Brain microvascular endothelial cell (primary cell): ENCODE results near the gene TAX1BP1.
"Not testable (repeated sequence)": the region's sequence is repeated elsewhere in the genome, so short reads cannot be mapped to it uniquely, and the experiment has no call there.

ENCODE experiments used
- DNase-seq: peaks from one replicate; pipeline ENCODE4 v3.0.0-alpha.2; 2020
- H3K27ac ChIP-seq: fragments of 250-450 bp; sonication (Bioruptor Pico); 2 replicates; pipeline ENCODE4 v1.5.1; 2020; ENCODE audit warnings: mild to moderate bottlenecking, moderate library complexity
- H3K27me3 ChIP-seq: fragments of 250-450 bp; sonication (Bioruptor Pico); replicated peaks from 2 replicates; pipeline ENCODE4 v1.5.1; 2020; ENCODE audit warnings: mild to moderate bottlenecking
- H3K36me3 ChIP-seq: fragments of 250-450 bp; sonication (Bioruptor Pico); replicated peaks from 2 replicates; pipeline ENCODE4 v1.5.1; 2020; ENCODE audit warnings: mild to moderate bottlenecking
- H3K4me3 ChIP-seq: 2 replicates; pipeline ENCODE4 v1.5.1; 2011; ENCODE audit warnings: low read depth, mild to moderate bottlenecking, control low read depth, low read length, moderate library complexity
- CTCF ChIP-seq: IDR thresholded peaks from 2 replicates; pipeline ENCODE4 v1.5.1; 2011; ENCODE audit warnings: low read depth, mild to moderate bottlenecking, moderate library complexity, low read length, control low read depth, inconsistent platforms; ENCODE audit errors: missing control alignments
- in situ Hi-C: cut with HindIII; loops from 2 replicates; pipeline ENCODE4 v1.10.0; 2017; ENCODE audit warnings: low sequenced_read_pairs, low pct_ligation_motif_present

TAX1BP1 gene

GRCh38 chr7:27739301-27739908, 557 bp upstream of the TAX1BP1 start:
- H3K27ac ChIP-seq, result peak overlapping the region; percentile 97
- H3K36me3 ChIP-seq, result no peaks in the 10 kb centered on the region
- no peaks in the 10 kb centered on the region for H3K27me3 ChIP-seq
- no peak for TF ChIP-seq CTCF
- no peak for DNase-seq
- in situ Hi-C loops, result no loop called here
- peak overlapping the region; percentile 100 for H3K4me3 ChIP-seq

GRCh38 chr7:27740449-27741086, 606 bp downstream of the TAX1BP1 start:
- no peak for TF ChIP-seq CTCF

GRCh38 chr7:27742091-27742710, 2.2 kb downstream of the TAX1BP1 start:
- in situ Hi-C loops, H3K27me3 ChIP-seq, H3K27ac ChIP-seq, DNase-seq, H3K4me3 ChIP-seq, H3K36me3 ChIP-seq: not testable (repeated sequence)

More at GRCh38 chr7:27740449-27741086, 606 bp downstream of the TAX1BP1 start:
- Histone ChIP-seq H3K4me3 (peak overlapping the region; percentile 100), H3K27ac (peak overlapping the region; percentile 97), H3K27me3 (no peaks in the 10 kb centered on the region), H3K36me3 (no peaks in the 10 kb centered on the region)
- in situ Hi-C loops, result no loop called here
- peak; percentile 61 for DNase-seq

- DNase-seq, result peak; percentile 84
- Histone ChIP-seq H3K27ac (peak overlapping the region; percentile 65), H3K36me3 (peaks cover 12% of the 10 kb centered on the region), H3K27me3 (no peaks in the 10 kb centered on the region), H3K4me3 (no peak overlapping the region)
- TF ChIP-seq CTCF, result peak; percentile 78
- in situ Hi-C loops, result no loop called here
These were observed 5.2 kb downstream of the TAX1BP1 start for GRCh38 chr7:27745064-27745583.

GRCh38 chr7:27746486-27746885, 6.5 kb downstream of the TAX1BP1 start:
- in situ Hi-C loops, result no loop called here
- no peak overlapping the region for H3K4me3 ChIP-seq

More at GRCh38 chr7:27746486-27746885, 6.5 kb downstream of the TAX1BP1 start:
- no peak overlapping the region for H3K27ac ChIP-seq
- DNase-seq, result no peak
- H3K27me3 ChIP-seq, result no peaks in the 10 kb centered on the region
- peaks cover 24% of the 10 kb centered on the region for H3K36me3 ChIP-seq
- TF ChIP-seq CTCF, result no peak
